Lower lobe of right lung (tissue), 2 donors: ENCODE results near the gene DPP9. TPM values are rescaled to one million over a fixed set of nuclear protein-coding genes. Genes with fewer than 3 reads are reported as not detected.

Source experiments
- ATAC-seq, 2 donors: fragments of 200-7000 bp; cut with Tn5 transposase; one replicate each; pipeline ENCODE4 v1.9.1; 2020 to 2022; ENCODE audit warnings: mild to moderate bottlenecking in 2 of 2, moderate library complexity in 2 of 2
- DNase-seq: peaks from one replicate; pipeline ENCODE4 v3.0.0-alpha.2; 2020
- H3K27ac ChIP-seq: fragments of 200-600 bp; one replicate; pipeline ENCODE4 v1.8.0; 2022
- H3K27me3 ChIP-seq: fragments of 200-600 bp; one replicate; pipeline ENCODE4 v1.8.0; 2022; ENCODE audit warnings: low read depth
- H3K36me3 ChIP-seq: fragments of 200-600 bp; one replicate; pipeline ENCODE4 v1.8.0; 2022; ENCODE audit warnings: mild to moderate bottlenecking
- H3K4me1 ChIP-seq: fragments of 200-600 bp; one replicate; pipeline ENCODE4 v1.8.0; 2022
- H3K4me3 ChIP-seq: fragments of 200-600 bp; one replicate; pipeline ENCODE4 v1.8.0; 2022; ENCODE audit warnings: mild to moderate bottlenecking
- H3K9me3 ChIP-seq: fragments of 200-600 bp; one replicate; pipeline ENCODE4 v1.8.0; 2022
- intact Hi-C: fragments of 100-400 bp; cut with DNase I; formaldehyde crosslinking; loops from one replicate; pipeline ENCODE4 v1.11.0; 2022
- total RNA-seq: library from RNA; stranded (reverse); fragmentation: NEBNext Ultra II Directional; extraction: Animal tissue kit (Norgen Biotek cat#: 25700); gene quantifications from one replicate; pipeline ENCODE4 v1.2.1, GENCODE V29; 2021
- TF ChIP-seq, protein P1 (sequence below): fragments of 200-600 bp; IDR thresholded peaks from one replicate; pipeline ENCODE4 v1.8.0; 2022; ENCODE audit warnings: antibody characterized with exemption, mild to moderate bottlenecking
- donor health status: DM: no; HTN: yes; CAD: no; lungs with severe emphysema.

DPP9 gene
- total RNA-seq, 1 donor from 2014 or later: 79.6 TPM

DNA sequence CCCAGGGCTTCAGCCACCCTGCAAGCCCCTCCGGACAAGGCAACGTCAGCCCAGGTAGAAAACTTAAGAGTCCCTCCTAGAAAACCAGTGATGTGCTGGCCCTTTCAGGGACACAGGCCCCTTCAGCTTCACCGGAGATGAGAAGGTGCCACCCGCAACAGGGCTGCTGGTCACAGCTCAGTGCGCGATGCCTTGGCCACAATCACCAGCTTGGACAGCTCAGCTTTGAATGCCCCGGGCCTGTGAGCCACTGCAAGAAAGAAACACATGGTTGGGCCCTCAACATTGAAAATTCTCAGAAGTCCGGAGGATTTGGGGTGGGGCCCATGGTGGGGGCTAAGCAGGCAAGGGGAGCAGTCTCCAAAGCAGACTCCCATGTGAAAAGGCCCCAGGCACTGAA lies 65.8 kb downstream of the DPP9 start:
- H3K4me3 ChIP-seq: no peak overlapping the region
- TF ChIP-seq, protein P1, sequence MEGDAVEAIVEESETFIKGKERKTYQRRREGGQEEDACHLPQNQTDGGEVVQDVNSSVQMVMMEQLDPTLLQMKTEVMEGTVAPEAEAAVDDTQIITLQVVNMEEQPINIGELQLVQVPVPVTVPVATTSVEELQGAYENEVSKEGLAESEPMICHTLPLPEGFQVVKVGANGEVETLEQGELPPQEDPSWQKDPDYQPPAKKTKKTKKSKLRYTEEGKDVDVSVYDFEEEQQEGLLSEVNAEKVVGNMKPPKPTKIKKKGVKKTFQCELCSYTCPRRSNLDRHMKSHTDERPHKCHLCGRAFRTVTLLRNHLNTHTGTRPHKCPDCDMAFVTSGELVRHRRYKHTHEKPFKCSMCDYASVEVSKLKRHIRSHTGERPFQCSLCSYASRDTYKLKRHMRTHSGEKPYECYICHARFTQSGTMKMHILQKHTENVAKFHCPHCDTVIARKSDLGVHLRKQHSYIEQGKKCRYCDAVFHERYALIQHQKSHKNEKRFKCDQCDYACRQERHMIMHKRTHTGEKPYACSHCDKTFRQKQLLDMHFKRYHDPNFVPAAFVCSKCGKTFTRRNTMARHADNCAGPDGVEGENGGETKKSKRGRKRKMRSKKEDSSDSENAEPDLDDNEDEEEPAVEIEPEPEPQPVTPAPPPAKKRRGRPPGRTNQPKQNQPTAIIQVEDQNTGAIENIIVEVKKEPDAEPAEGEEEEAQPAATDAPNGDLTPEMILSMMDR: no peak
- intact Hi-C loops: no loop called here
- no peaks in the 10 kb centered on the region for H3K9me3 ChIP-seq
- DNase-seq: no peak
- H3K4me1 ChIP-seq: no peaks in the 10 kb centered on the region
- no peak overlapping the region for H3K27ac ChIP-seq
- H3K27me3 ChIP-seq: no peaks in the 10 kb centered on the region
- ATAC-seq: no peak
- H3K36me3 ChIP-seq: peaks cover 91% of the 10 kb centered on the region

DNA sequence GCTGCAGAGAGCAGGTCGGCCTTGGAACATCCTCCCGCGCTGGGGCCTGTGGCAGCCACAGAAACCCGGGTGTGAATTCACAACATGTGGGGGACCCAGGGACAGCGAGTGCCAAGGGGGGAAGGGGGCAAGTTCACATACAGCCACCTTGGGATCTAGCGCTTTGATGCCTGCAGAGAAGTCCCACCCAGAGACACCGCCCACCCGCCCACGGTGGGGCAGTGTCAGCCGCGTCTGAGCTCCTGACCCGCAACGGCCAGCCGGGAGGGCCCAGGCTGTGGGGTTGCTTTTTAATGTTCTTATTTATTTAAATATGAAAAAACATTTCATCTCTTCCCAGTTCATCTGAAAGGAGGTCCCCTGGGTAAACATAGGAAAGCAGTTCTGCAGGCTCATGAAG lies 66.4 kb downstream of the DPP9 start:
- no peak for DNase-seq
- Histone ChIP-seq H3K36me3 (peaks cover 90% of the 10 kb centered on the region), H3K9me3 (no peaks in the 10 kb centered on the region), H3K4me3 (no peak overlapping the region), H3K4me1 (no peaks in the 10 kb centered on the region), H3K27me3 (no peaks in the 10 kb centered on the region), H3K27ac (no peak overlapping the region)
- ATAC-seq: no peak
- intact Hi-C loops: no loop called here
- TF ChIP-seq, protein P1: no peak

DNA sequence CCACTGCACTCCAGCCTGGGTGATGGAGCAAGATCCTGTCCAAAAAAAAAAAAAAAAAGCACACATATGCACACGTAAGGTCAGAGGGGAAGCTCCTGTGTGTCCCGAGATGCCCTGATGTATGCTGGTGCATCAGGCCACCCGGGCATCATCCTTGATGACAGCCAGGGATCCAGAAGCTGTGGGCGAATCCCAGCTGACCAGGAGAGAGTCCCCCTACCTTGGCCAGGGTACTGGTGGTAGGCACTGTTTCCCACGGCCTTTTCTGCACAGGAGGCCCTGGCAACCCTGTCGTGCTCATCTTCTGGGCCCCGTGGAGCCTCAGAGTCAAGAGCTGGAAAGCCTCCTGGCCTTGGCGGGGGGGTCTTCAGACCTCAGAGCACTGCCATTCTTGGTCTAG lies 67.5 kb downstream of the DPP9 start:
- intact Hi-C loops: no loop called here
- no peaks in the 10 kb centered on the region for H3K27me3 ChIP-seq
- DNase-seq: no peak
- no peaks in the 10 kb centered on the region for H3K9me3 ChIP-seq
- H3K4me3 ChIP-seq: no peak overlapping the region
- TF ChIP-seq, protein P1: no peak
- H3K36me3 ChIP-seq: peaks cover 85% of the 10 kb centered on the region
- no peaks in the 10 kb centered on the region for H3K4me1 ChIP-seq
- H3K27ac ChIP-seq: no peak overlapping the region
- ATAC-seq: no peak

DNA sequence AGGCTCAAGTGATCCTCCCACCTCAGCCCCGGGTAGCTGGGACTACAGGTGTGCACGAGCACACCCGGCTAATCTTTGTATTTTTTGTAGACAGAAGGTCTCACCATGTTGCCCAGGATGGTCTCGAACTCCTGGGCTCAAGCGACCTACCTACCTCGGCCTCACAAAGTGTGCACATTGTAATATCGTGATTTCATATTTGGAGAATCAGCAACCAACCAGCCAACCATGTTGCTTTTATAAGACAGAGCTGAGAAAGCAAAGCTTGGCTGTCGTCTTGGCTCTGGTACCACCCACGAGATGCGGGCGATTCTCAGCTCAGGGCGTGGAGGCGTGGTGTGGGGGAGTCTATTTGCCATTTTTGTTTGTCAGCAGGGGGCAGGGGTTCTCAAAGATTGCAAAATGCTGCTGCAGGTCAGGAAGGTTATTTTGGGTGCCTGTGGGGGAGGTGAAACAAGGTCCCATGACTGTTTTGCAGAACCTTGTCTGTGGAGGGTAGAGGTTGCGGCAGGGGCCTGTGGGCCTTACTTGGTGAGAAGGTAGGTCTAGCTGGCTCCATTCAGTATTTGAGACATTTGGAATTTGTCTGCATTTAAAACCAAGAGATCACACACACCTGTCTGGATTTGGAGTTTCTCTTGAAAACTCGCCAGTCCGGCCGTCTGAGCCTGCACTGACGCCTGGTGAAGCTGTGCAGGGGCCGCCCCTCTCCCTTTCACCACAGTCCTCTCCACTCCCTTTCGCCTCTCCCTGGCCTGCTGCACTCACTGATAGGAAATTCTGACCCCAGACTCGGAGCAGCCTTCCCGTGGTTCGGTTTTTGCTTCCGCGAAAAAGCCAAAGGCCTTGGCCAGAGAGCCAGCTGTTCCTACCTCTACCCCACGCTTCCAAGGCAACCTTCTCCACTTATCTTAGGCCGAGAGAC lies 68.9 kb downstream of the DPP9 start:
- peaks cover 71% of the 10 kb centered on the region for H3K36me3 ChIP-seq
- no peak for ATAC-seq
- no peaks in the 10 kb centered on the region for H3K4me1 ChIP-seq
- no peaks in the 10 kb centered on the region for H3K9me3 ChIP-seq
- DNase-seq: no peak
- H3K27ac ChIP-seq: no peak overlapping the region
- intact Hi-C loops: no loop called here
- H3K27me3 ChIP-seq: no peaks in the 10 kb centered on the region
- TF ChIP-seq, protein P1: no peak
- H3K4me3 ChIP-seq: no peak overlapping the region

DNA sequence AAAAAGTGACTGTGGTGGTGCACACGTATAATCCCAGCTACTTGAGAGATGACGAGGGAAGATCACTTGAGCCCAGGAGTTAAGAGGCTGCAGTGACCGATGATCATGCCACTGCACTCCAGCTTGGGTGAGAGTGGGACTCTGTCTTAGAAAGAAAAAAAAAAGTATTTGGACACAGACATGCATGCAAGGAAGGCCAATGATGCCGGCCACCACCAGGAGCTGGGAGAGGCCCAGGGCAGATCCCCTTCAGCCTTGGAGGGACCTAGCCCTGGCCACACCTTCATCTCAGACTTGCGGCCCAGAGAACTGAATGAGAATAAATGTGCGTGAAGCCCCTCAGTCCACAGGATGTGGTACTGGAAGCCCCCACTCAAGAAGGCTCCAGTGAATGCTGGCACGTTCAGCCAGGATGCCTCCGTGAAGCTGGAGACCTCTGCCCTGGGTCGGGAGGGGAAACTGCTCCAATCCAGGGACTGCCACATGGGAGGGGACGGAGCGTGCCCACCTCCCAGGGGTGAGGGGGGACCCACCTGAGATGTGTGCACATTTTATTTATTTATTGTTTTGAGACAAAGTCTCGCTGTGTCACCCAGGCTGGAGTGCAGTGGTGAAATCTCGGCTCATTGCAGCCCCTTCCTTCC lies 69.7 kb downstream of the DPP9 start:
- DNase-seq: no peak
- Histone ChIP-seq H3K9me3 (no peaks in the 10 kb centered on the region), H3K36me3 (peaks cover 63% of the 10 kb centered on the region), H3K27me3 (no peaks in the 10 kb centered on the region), H3K27ac (no peak overlapping the region), H3K4me3 (no peak overlapping the region), H3K4me1 (no peaks in the 10 kb centered on the region)
- intact Hi-C loops: no loop called here
- no peak for ATAC-seq
- TF ChIP-seq, protein P1: no peak
